Activated CD8-positive, alpha-beta memory T cell treated with anti-CD3 and anti-CD28 coated beads, Interleukin-2, amount 50 U/mL, for 24 hours (primary cell): ENCODE measurements around the gene ARHGAP26.

Source experiments
- DNase-seq: peaks from one replicate; pipeline ENCODE4 v3.0.0-alpha.2; 2020; ENCODE audit errors: extremely low read depth

ARHGAP26 gene

GRCh38 chr5:142769793-142770649 lies at the start of gene ARHGAP26:
ARHGAP26 (plus strand) TSS chr5:142770377; CDS start chr5:142770762, 385 bp downstream.
- peak; percentile 83 for DNase-seq

- DNase-seq: no peak
Observed at GRCh38 chr5:142720641-142721271, 49.4 kb upstream of the ARHGAP26 start.

- no peak for DNase-seq
Observed at GRCh38 chr5:142722146-142722545, 48.0 kb upstream of the ARHGAP26 start.

GRCh38 chr5:142722896-142723295 lies 47.3 kb upstream of the ARHGAP26 start:
- no peak for DNase-seq

GRCh38 chr5:142724821-142725220 lies 45.4 kb upstream of the ARHGAP26 start:
- DNase-seq: no peak

GRCh38 chr5:142725231-142726187 lies 44.7 kb upstream of the ARHGAP26 start:
- DNase-seq: no peak

- DNase-seq: no peak
Observed at GRCh38 chr5:142726188-142726731, 43.9 kb upstream of the ARHGAP26 start.

- DNase-seq: no peak
Observed at GRCh38 chr5:142727735-142728047, 42.5 kb upstream of the ARHGAP26 start.

GRCh38 chr5:142735323-142736246 lies 34.6 kb upstream of the ARHGAP26 start:
- no peak for DNase-seq

- no peak for DNase-seq
Observed at GRCh38 chr5:142736247-142736632, 33.9 kb upstream of the ARHGAP26 start.

GRCh38 chr5:142737179-142737578 lies 33.0 kb upstream of the ARHGAP26 start:
- no peak for DNase-seq

- no peak for DNase-seq
Observed at GRCh38 chr5:142740474-142741242, 29.5 kb upstream of the ARHGAP26 start.

- no peak for DNase-seq
Observed at GRCh38 chr5:142743592-142744441, 26.4 kb upstream of the ARHGAP26 start.

- DNase-seq: no peak
Observed at GRCh38 chr5:142745268-142745667, 24.9 kb upstream of the ARHGAP26 start.

- DNase-seq: no peak
Observed at GRCh38 chr5:142746532-142747433, 23.4 kb upstream of the ARHGAP26 start.

- DNase-seq: no peak
Observed at GRCh38 chr5:142748132-142748531, 22.0 kb upstream of the ARHGAP26 start.

GRCh38 chr5:142748568-142749249 lies 21.5 kb upstream of the ARHGAP26 start:
- DNase-seq: no peak
